Activated CD4-positive, alpha-beta T cell treated with anti-CD3 and anti-CD28 coated beads, Interleukin-2, amount 10 ng/mL, durations not matched to agents 7 days and 5 days (primary cell): ENCODE results near the gene VPS13D. TPM values are rescaled to one million over a fixed set of nuclear protein-coding genes. Genes with fewer than 3 reads are reported as not detected.

ENCODE experiments used
- CTCF ChIA-PET: fragments of 350-600 bp; sonication (Branson Sonifier 250); formaldehyde crosslinking; loops from one replicate; lab custom pipeline; 2021; ENCODE audit warnings: antibody characterized with exemption; lab: Charles Lee
- POLR2A ChIA-PET: fragments of 350-600 bp; sonication (Branson Sonifier 250); formaldehyde crosslinking; loops from one replicate; lab custom pipeline; 2021; ENCODE audit warnings: antibody characterized with exemption; lab: Charles Lee
- DNase-seq: peaks from one replicate; pipeline ENCODE4 v3.0.0-alpha.2; 2020
- H3K27ac Mint-ChIP-seq: one replicate; pipeline ENCODE4 v1.8.0; 2021; ENCODE audit warnings: mild to moderate bottlenecking, moderate library complexity, mixed read lengths
- H3K27me3 Mint-ChIP-seq: one replicate; pipeline ENCODE4 v1.8.0; 2021; ENCODE audit warnings: mixed read lengths
- H3K36me3 Mint-ChIP-seq: one replicate; pipeline ENCODE4 v1.8.0; 2021; ENCODE audit warnings: low read depth, mixed read lengths
- H3K4me1 Mint-ChIP-seq: one replicate; pipeline ENCODE4 v1.8.0; 2021; ENCODE audit warnings: mixed read lengths
- H3K4me3 Mint-ChIP-seq: one replicate; pipeline ENCODE4 v1.8.0; 2021; ENCODE audit warnings: mild to moderate bottlenecking, moderate library complexity, mixed read lengths
- H3K9me3 Mint-ChIP-seq: one replicate; pipeline ENCODE4 v1.8.0; 2021; ENCODE audit warnings: mixed read lengths
- total RNA-seq, 2 experiments: library from RNA; stranded (reverse); gene quantifications; one replicate each; pipeline ENCODE4 v1.2.3, GENCODE V29; 2021

Gene VPS13D
- total RNA-seq, 2 experiments from 2014 or later, result 34.0 to 41.9 TPM

GRCh38 chr1:12496154-12496961 is 266.5 kb downstream of the VPS13D start:
- peaks cover 37% of the 10 kb centered on the region for H3K36me3 Mint-ChIP-seq
- no peaks in the 10 kb centered on the region for H3K9me3 Mint-ChIP-seq
- peaks cover 3% of the 10 kb centered on the region for H3K4me1 Mint-ChIP-seq
- no peak for DNase-seq
- ChIA-PET POLR2A (no interaction called here), CTCF (no interaction called here)
- no peaks in the 10 kb centered on the region for H3K27me3 Mint-ChIP-seq
- H3K27ac Mint-ChIP-seq, result no peak overlapping the region
- no peak overlapping the region for H3K4me3 Mint-ChIP-seq

DNA sequence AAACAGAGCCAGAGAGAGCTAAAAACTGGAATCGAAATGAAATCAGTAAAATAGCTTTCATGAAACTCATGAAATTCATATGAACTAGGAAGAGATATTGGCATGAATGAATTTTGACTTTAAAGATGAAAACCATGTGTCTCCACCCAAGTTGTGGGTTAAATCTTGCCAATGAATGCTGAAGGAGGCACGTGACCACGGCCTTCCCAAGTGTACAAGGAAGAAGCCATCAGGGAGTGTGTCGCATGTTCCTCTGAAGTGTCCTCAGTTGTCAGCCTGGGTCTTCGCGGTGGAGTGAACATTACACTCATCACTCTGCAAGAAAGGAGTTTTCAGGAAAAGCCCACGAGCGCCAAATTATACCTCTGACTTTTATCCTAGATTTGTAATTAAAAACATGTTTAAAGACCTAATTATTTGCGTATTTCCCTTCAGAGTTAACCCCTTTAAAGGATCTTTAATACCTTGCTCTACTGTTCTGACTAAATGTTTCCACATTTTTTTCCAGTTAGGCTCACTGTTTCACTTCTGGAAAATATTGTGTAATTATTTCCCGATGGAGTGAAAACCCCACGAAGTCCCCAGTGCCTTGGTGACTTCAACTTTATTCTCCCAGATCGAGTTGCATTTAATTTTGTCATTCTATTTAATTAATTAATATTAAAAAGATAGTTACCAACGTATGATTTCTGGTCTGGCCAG is 269.9 kb downstream of the VPS13D start:
- CTCF ChIA-PET, result no interaction called here
- Mint-ChIP-seq H3K27me3 (no peaks in the 10 kb centered on the region), H3K4me1 (peaks cover 3% of the 10 kb centered on the region), H3K4me3 (no peak overlapping the region), H3K27ac (no peak overlapping the region), H3K36me3 (peaks cover 32% of the 10 kb centered on the region), H3K9me3 (no peaks in the 10 kb centered on the region)
- POLR2A ChIA-PET, result no interaction called here
- DNase-seq, result no peak

GRCh38 chr1:12501661-12502060 is 271.8 kb downstream of the VPS13D start:
- POLR2A ChIA-PET, result no interaction called here
- Mint-ChIP-seq H3K27ac (no peak overlapping the region), H3K27me3 (no peaks in the 10 kb centered on the region), H3K4me3 (no peak overlapping the region), H3K9me3 (no peaks in the 10 kb centered on the region), H3K36me3 (peaks cover 36% of the 10 kb centered on the region), H3K4me1 (peaks cover 6% of the 10 kb centered on the region)
- CTCF ChIA-PET, result interaction anchor here (0.6 to 1.4 kb wide), 3 partner anchors 10 to 162 kb away, joined by 3 to 4 read pairs (median 4); no protein-coding TSS in a partner anchor
- no peak for DNase-seq

DNA sequence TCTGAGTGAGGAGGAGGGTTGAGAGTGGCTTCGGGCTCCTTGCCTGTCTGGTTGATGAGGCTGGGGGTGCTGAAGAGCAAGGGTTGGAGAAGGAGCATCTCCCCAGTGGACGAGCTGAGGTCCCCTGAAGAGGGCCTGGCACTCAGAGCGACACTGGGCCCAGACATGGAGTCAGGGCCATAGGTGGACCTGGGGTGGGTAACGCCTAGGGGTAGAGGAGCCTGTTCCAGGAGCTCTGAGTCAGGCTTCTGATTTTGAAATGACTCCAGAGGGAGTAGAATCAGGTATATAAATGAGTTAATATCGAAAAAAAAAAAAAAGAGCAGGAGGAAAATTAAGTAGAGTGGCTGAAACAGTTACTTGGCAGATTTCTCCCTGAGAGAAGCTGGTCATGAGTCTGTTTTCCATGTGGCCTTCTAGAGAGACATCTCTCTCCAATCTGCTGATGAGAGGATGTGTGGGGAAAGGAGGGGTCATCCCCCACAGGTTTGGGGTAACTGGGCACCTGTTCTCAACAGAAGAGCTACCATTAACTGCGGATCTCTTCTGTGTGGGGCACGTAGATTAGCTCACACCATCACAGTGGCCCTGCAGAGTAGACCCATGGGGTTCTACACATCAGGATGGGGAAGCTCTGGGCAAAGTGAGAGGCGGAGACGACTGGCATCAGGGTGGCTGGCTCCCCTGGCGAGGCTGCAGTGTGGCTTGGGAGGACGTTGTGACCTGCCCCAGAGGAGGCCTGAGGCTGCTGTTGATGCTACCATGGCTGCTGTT is 272.7 kb downstream of the VPS13D start:
- no peak for DNase-seq
- Mint-ChIP-seq H3K9me3 (no peaks in the 10 kb centered on the region), H3K36me3 (peaks cover 28% of the 10 kb centered on the region), H3K27ac (no peak overlapping the region), H3K27me3 (no peaks in the 10 kb centered on the region), H3K4me1 (peaks cover 6% of the 10 kb centered on the region), H3K4me3 (no peak overlapping the region)
- ChIA-PET POLR2A (no interaction called here), CTCF (interaction anchor here (0.6 to 1.1 kb wide), 5 partner anchors 32 to 183 kb away, joined by 3 to 7 read pairs (median 3); no protein-coding TSS in a partner anchor)

GRCh38 chr1:12503709-12504108 is 273.9 kb downstream of the VPS13D start:
- Mint-ChIP-seq H3K4me3 (no peak overlapping the region), H3K9me3 (no peaks in the 10 kb centered on the region), H3K27ac (peak overlapping the region; percentile 6), H3K4me1 (peaks cover 7% of the 10 kb centered on the region), H3K27me3 (no peaks in the 10 kb centered on the region), H3K36me3 (peaks cover 26% of the 10 kb centered on the region)
- DNase-seq, result no peak
- ChIA-PET POLR2A (no interaction called here), CTCF (no interaction called here)

DNA sequence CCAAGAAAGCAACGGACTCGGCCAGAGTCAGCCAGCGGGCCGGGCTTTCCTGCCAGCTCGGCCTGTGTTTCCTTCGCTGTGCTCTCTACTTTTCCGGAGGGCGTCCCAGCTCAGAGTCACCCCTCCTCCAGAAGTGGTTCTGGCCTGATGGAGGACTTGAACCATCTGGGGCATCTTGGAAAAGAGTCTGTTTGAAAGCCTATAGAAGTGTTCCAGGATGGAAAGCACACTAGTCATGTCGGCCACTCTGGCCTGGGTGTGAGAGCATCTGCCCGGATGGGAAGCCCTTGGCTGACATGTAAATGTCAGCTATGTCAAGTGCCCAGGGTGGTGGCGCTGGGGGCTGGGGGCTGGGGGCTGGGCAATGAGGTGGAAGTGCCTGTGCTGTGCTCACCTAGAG is 274.8 kb downstream of the VPS13D start:
- POLR2A ChIA-PET, result no interaction called here
- no peak overlapping the region for H3K4me3 Mint-ChIP-seq
- H3K36me3 Mint-ChIP-seq, result peaks cover 24% of the 10 kb centered on the region
- no peaks in the 10 kb centered on the region for H3K9me3 Mint-ChIP-seq
- H3K4me1 Mint-ChIP-seq, result peaks cover 13% of the 10 kb centered on the region
- no peaks in the 10 kb centered on the region for H3K27me3 Mint-ChIP-seq
- CTCF ChIA-PET, result no interaction called here
- no peak overlapping the region for H3K27ac Mint-ChIP-seq
- no peak for DNase-seq

DNA sequence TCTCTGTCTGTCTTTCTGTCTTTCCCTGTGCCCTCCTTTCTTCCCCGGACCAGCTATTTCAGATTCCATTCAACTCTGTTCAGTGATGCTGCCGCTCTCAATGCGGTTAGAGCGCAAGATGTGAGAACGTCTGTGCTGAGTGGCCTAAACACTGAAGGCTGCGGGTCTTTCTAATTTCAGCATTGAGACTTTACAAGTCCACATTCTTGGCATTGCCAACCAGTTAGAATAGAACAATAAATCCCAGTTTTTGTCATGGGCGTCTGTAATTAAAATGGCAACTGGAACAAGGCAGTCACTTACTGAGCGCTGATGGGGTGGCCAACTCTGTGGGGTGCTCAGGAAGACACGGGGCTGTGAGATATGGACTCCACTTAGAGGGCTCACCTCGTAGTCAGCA is 275.4 kb downstream of the VPS13D start:
- Mint-ChIP-seq H3K27me3 (no peaks in the 10 kb centered on the region), H3K36me3 (peaks cover 28% of the 10 kb centered on the region), H3K9me3 (no peaks in the 10 kb centered on the region), H3K4me3 (no peak overlapping the region), H3K4me1 (peaks cover 20% of the 10 kb centered on the region), H3K27ac (no peak overlapping the region)
- POLR2A ChIA-PET, result no interaction called here
- CTCF ChIA-PET, result no interaction called here
- DNase-seq, result no peak

DNA sequence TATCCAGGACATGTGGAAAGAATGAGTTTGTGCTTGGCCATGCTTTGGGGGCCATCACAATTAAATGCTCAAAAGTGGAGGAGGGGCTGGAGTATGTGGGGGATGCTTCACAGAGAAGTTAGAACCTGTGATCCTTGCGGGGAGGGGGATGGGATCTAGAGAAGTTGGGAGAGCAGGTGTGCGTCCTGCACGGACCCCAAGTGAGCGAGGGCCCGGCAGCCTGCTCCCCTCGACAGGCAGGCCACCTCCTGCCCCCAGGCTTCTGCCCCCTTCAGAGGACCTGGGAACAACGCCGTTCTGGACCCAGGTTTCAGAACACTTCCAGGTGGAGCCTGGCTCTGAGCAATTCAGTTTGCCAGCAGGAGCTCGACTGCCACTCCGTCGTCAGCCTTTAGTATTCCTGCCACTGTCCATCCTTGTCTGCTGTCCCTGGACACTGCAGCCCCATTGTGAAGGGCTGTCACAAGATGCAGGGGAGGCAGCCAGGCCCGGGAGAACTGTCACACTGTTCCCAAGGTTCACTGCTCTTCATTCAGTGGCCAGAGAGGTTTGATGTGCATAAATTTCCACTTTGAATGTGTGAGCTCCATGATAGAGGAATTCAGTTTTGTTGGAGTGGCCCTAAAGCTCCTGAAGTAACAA is 275.9 kb downstream of the VPS13D start:
- Mint-ChIP-seq H3K27me3 (no peaks in the 10 kb centered on the region), H3K36me3 (peaks cover 32% of the 10 kb centered on the region), H3K9me3 (no peaks in the 10 kb centered on the region), H3K4me3 (no peak overlapping the region), H3K4me1 (peaks cover 25% of the 10 kb centered on the region), H3K27ac (no peak overlapping the region)
- POLR2A ChIA-PET, result no interaction called here
- CTCF ChIA-PET, result interaction anchor here (1.1 to 2.8 kb wide), 3 partner anchors 11 to 562 kb away, joined by 3 to 9 read pairs (median 8); no protein-coding TSS in a partner anchor
- no peak for DNase-seq

DNA sequence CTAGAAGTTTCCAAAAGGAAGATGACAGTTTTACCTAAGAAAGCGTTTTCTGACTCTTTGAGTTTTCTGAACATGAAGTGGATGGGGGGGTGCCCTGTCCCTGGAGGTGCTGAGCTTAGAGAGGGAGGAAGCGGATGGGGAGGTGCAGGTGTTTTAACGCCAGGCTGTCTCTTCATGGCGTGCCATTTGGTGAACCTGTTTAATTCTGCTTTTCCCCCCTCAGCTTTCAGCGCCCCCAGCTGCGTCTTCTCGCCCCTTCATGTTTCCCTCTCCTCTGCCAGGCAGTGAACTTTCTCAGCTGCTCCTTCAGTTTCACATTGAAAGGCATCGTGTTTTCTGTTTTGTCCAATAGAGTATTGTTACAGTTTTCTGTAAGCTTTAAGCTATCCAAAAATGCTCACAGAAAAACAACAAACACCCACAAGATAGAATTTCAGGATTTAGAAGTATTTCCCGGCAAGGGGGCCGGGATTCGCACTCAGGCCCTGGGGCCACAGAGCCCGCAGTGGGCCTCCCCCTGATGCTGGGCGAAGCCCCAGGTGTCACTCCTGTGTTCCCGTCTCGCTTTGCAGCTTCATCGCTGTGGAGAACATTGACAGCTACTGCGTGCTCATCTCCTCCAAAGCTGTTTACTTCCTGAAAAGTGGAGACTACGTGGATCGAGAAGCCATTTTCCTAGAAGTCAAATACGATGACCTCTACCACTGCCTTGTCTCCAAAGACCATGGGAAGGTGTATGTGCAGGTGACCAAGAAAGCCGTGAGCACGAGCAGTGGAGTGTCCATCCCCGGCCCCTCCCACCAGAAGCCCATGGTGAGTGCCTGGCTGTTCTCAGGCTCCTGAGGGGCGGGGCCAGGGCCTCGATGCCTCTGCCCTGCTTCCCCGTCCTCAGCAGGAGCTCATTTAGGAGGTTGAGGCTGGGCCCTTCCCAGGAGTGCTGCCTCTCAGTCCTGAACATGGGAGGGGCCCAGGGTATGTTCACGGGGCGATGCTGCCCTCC is 276.8 kb downstream of the VPS13D start:
- Mint-ChIP-seq H3K27ac (no peak overlapping the region), H3K4me3 (no peak overlapping the region), H3K4me1 (peaks cover 31% of the 10 kb centered on the region), H3K27me3 (no peaks in the 10 kb centered on the region), H3K9me3 (no peaks in the 10 kb centered on the region), H3K36me3 (peaks cover 36% of the 10 kb centered on the region)
- CTCF ChIA-PET, result interaction anchor here (0.7 to 2.8 kb wide), 6 partner anchors 11 to 730 kb away, joined by 3 to 9 read pairs (median 3); no protein-coding TSS in a partner anchor
- POLR2A ChIA-PET, result no interaction called here
- no peak for DNase-seq

DNA sequence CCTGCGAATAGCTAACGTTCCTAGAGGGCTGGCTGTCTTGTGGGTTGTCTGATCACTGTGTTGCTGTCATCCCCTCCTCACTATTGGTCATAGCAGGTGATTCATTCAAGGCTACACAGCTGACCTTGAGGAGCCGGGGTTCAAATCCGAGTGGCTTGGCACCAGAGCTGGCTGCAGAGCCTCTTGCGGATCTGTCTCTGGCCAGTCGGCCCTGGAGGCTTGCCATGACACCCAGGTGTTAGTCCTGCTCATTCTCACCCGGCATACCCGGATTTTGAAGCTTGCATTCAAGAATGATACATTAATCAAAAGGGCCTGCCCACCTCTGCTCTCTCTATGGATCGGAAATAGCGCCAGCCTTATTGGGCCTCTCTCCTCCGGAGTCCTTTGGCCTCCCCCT is 277.8 kb downstream of the VPS13D start:
- ChIA-PET POLR2A (no interaction called here), CTCF (interaction anchor here (0.6 to 2.8 kb wide), 5 partner anchors 10 to 1106 kb away, joined by 3 to 9 read pairs (median 4); no protein-coding TSS in a partner anchor)
- no peaks in the 10 kb centered on the region for H3K27me3 Mint-ChIP-seq
- no peak overlapping the region for H3K4me3 Mint-ChIP-seq
- DNase-seq, result no peak
- peaks cover 37% of the 10 kb centered on the region for H3K4me1 Mint-ChIP-seq
- peaks cover 40% of the 10 kb centered on the region for H3K36me3 Mint-ChIP-seq
- no peaks in the 10 kb centered on the region for H3K9me3 Mint-ChIP-seq
- no peak overlapping the region for H3K27ac Mint-ChIP-seq

- Mint-ChIP-seq H3K4me1 (peaks cover 48% of the 10 kb centered on the region), H3K27ac (peak overlapping the region; percentile 70)
Observed at GRCh38 chr1:12508849-12509248, 279.0 kb downstream of the VPS13D start.

More at GRCh38 chr1:12508849-12509248, 279.0 kb downstream of the VPS13D start:
- ChIA-PET POLR2A (no interaction called here), CTCF (interaction anchor here (0.6 to 0.7 kb wide), 2 partner anchors 10 to 35 kb away, joined by 3 read pairs; no protein-coding TSS in a partner anchor)
- no peaks in the 10 kb centered on the region for H3K27me3 Mint-ChIP-seq
- peaks cover 2% of the 10 kb centered on the region for H3K9me3 Mint-ChIP-seq
- no peak for DNase-seq
- H3K4me3 Mint-ChIP-seq, result no peak overlapping the region
- H3K36me3 Mint-ChIP-seq, result peaks cover 51% of the 10 kb centered on the region
